Prostate gland (tissue), 2 donors: ENCODE measurements around the gene DGKI.

Experiments used
- POLR2A ChIP-seq: fragments of 450-650 bp; IDR thresholded peaks from one replicate; pipeline ENCODE4 v1.6.1; 2016; ENCODE audit warnings: antibody characterized with exemption, mild to moderate bottlenecking
- POLR2AphosphoS5 ChIP-seq: sonication (generic); formaldehyde crosslinking; IDR thresholded peaks from one replicate; pipeline ENCODE4 v1.6.1; 2017; ENCODE audit warnings: antibody characterized with exemption
- TF ChIP-seq, protein P1 (sequence below), 4 experiments: fragments of 200-600 bp in 2 of 4; fragments of 450-650 bp in 2 of 4; sonication (generic) in 2 of 4; IDR thresholded peaks; 1 replicate in 3 of 4; 2 replicates in 1 of 4; pipeline ENCODE4 v1.5.1; 2016 to 2019; ENCODE audit warnings: antibody characterized with exemption in 4 of 4, mild to moderate bottlenecking in 2 of 4, moderate library complexity in 2 of 4

DNA sequence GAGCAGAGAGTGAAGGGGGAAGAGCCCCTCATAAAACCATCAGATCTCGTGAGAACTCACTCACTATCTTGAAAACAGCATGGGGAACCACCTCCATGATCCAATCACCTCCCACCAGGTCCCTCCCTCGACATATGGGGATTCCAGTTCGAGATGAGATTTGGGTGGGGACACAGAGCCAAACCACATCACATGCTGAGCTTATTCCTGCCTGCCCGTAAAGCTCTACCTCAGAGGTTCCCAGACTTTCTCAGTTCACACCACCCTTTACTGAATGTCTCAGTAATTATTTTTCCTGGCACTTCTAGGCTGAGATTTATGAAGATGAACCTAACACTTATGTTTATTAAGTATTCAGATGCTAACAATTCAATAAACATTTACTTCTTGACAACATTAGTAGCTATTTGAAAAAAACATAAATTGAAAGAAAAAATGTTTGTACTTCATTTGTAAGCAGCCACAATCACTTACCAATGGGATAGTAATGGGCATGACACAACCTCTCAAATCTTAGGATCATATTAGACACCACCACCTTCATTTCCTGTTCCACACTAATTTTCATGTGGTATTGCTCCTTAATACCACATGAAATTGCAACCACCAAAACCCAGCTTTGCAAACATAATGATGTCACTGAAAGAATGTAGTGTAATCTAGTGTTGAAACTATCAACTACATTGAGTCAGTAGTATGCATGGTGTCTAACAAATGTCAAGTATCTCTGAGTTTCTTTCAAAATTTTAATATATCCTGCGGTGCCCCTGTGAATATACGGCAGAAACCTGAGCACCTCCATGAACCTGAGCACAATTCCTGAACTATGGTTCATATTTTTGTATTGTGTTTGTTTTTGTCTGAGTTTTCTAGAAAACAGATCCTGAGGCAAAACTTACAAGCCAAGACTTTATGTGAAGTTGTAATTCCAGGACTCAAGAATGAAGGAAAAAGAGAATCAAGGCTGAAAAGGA, 4.5 kb upstream of the DGKI start:
- TF ChIP-seq, protein P1, sequence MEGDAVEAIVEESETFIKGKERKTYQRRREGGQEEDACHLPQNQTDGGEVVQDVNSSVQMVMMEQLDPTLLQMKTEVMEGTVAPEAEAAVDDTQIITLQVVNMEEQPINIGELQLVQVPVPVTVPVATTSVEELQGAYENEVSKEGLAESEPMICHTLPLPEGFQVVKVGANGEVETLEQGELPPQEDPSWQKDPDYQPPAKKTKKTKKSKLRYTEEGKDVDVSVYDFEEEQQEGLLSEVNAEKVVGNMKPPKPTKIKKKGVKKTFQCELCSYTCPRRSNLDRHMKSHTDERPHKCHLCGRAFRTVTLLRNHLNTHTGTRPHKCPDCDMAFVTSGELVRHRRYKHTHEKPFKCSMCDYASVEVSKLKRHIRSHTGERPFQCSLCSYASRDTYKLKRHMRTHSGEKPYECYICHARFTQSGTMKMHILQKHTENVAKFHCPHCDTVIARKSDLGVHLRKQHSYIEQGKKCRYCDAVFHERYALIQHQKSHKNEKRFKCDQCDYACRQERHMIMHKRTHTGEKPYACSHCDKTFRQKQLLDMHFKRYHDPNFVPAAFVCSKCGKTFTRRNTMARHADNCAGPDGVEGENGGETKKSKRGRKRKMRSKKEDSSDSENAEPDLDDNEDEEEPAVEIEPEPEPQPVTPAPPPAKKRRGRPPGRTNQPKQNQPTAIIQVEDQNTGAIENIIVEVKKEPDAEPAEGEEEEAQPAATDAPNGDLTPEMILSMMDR (IDR thresholded peaks at IDR 0.05), result no peak
- no peak for TF ChIP-seq POLR2AphosphoS5
- TF ChIP-seq POLR2A, result no peak
